HT-29 (cell line): Measurements from ENCODE around the gene JMJD8. TPM values are rescaled to one million over a fixed set of nuclear protein-coding genes. Genes with fewer than 3 reads are reported as not detected.
"Not testable (repeated sequence)": the region's sequence is repeated elsewhere in the genome, so short reads cannot be mapped to it uniquely, and the experiment has no call there.

ENCODE experiments used
- DNase-seq: peaks from one replicate; pipeline ENCODE4 v3.0.0-alpha.2; 2015; ENCODE audit warnings: low spot score
- total RNA-seq: library from RNA; depleted of rRNA; stranded (reverse); fragments of >200 nt; shearing (Covaris generic); gene quantifications from 2 replicates; pipeline ENCODE4 v1.2.3, GENCODE V29; 2014

JMJD8 gene
- total RNA-seq, 1 experiment from 2014 or later = 154 TPM

- no peak for DNase-seq
Measured at GRCh38 chr16:692356-693108, 8.4 kb upstream of the JMJD8 start.

GRCh38 chr16:691242-691641, 7.1 kb upstream of the JMJD8 start:
- DNase-seq = not testable (repeated sequence)

GRCh38 chr16:689175-689897, 5.2 kb upstream of the JMJD8 start:
- no peak for DNase-seq

- DNase-seq = no peak
Measured at GRCh38 chr16:687499-687898, 3.4 kb upstream of the JMJD8 start.

- no peak for DNase-seq
Measured at GRCh38 chr16:686459-687260, 2.5 kb upstream of the JMJD8 start.

- peak; percentile 76 for DNase-seq
Measured at GRCh38 chr16:685967-686366, 1.8 kb upstream of the JMJD8 start.

- DNase-seq = no peak
Measured at GRCh38 chr16:684961-685696, 995 bp upstream of the JMJD8 start.

GRCh38 chr16:683396-684070, 601 bp downstream of the JMJD8 start:
- DNase-seq = peak; percentile 60

- no peak for DNase-seq
Measured at GRCh38 chr16:682493-683395, 1.4 kb downstream of the JMJD8 start.

GRCh38 chr16:681746-682427, 2.2 kb downstream of the JMJD8 start:
- DNase-seq = no peak

- DNase-seq = peak; percentile 69
Measured at GRCh38 chr16:680967-681745, 3.0 kb downstream of the JMJD8 start.

GRCh38 chr16:680625-680945, 3.5 kb downstream of the JMJD8 start:
- no peak for DNase-seq

GRCh38 chr16:679814-680624, 4.1 kb downstream of the JMJD8 start, which contains the start of gene STUB1:
Gene STUB1 (plus strand): TSS chr16:680410. CDS start chr16:680526, 116 bp downstream.
- DNase-seq = peak; percentile 81

- DNase-seq = peak; percentile 77
Measured at GRCh38 chr16:678858-679813, 5.0 kb downstream of the JMJD8 start.

- DNase-seq = no peak
Measured at GRCh38 chr16:678209-678857, 5.8 kb downstream of the JMJD8 start.
